ENCODE data around the gene CA6. TPM values are rescaled to one million over a fixed set of nuclear protein-coding genes. Genes with fewer than 3 reads are reported as not detected.
"Not testable (repeated sequence)": the region's sequence is repeated elsewhere in the genome, so short reads cannot be mapped to it uniquely, and the experiment has no call there.

CA6 gene
- total and polyA plus RNA-seq, 2 experiments from 2014 or later: not detected

DNA sequence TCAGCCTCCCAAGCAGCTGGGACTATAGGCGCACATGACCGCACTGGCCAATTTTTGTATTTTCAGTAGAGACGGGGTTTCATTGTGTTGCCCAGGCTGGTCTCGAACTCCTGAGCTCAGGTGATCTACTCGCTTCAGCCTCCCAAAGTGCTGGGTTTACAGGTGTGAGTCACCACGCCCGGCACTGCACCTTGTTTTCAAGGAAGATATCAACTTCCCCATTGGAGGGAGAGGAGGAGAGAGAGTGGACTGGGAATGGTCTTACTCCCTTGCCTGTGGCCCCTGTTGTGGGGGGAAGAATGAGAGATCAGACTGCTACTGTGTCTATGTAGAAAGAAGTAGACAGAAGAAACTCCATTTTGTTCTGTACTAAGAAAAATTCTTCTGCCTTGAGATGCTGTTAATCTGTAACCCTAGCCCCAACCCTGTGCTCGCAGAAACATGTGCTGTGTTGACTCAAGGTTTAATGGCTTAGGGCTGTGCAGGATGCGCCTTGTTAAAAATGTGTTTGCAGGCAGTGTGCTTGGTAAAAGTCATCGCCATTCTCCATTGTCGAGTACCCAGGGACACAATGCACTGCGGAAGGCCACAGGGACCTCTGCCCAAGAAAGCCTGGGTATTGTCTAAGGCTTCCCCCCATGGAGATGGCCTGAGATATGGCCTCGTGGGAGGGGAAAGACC, 56.0 kb downstream of the CA6 start:
- H3K79me2 ChIP-seq; H3K9me3 ChIP-seq (ENCODE audit: low read depth); H3K4me3 ChIP-seq; H4K20me1 ChIP-seq (ENCODE audit: insufficient read depth, poor library complexity, severe bottlenecking); H3K9me2 ChIP-seq (replicated peaks; ENCODE audit: insufficient read depth); H3K27me3 ChIP-seq; H3K36me3 ChIP-seq (replicated peaks; ENCODE audit: insufficient read depth, low read depth): not testable (repeated sequence)
- H2AFZ ChIP-seq: peak overlapping the region; percentile 19
- 59% methylated on average over 13 of the region's 13 CpGs for WGBS (ENCODE audit: low lambda C conversion rate, missing lambda C conversion rate)
- H3K4me1 ChIP-seq (ENCODE audit: insufficient read depth): peaks cover 21% of the 10 kb centered on the region
- H3K27ac ChIP-seq: peak overlapping the region; percentile 94
- DNase-seq (ENCODE audit: low spot score): peak; percentile 38
- peak overlapping the region; percentile 59 for H3K4me2 ChIP-seq

DNA sequence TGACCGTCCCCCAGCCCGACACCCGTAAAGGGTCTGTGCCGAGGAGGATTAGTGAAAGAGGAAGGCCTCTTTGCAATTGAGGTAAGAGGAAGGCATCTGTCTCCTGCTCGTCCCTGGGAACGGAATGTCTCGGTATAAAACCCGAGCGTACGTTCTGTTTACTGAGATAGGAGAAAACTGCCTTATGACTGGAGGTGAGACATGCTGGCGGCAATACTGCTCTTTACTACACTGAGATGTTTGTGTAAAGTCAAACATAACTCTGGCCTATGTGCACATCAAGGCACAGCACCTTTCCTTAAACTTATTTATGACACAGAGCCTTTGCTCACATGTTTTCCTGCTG, 56.5 kb downstream of the CA6 start:
- not testable (repeated sequence) for H3K79me2 ChIP-seq; H3K9me2 ChIP-seq (replicated peaks; ENCODE audit: insufficient read depth); H3K4me3 ChIP-seq; H3K27me3 ChIP-seq; H4K20me1 ChIP-seq (ENCODE audit: insufficient read depth, poor library complexity, severe bottlenecking); H3K9me3 ChIP-seq (ENCODE audit: low read depth); H3K36me3 ChIP-seq (replicated peaks; ENCODE audit: insufficient read depth, low read depth)
- peaks cover 21% of the 10 kb centered on the region for H3K4me1 ChIP-seq (ENCODE audit: insufficient read depth)
- peak overlapping the region; percentile 59 for H3K4me2 ChIP-seq
- peak overlapping the region; percentile 94 for H3K27ac ChIP-seq
- 25% methylated on average over 11 of the region's 11 CpGs for WGBS (ENCODE audit: low lambda C conversion rate, missing lambda C conversion rate)
- peak; percentile 54 for DNase-seq (ENCODE audit: low spot score)
- H2AFZ ChIP-seq: peak overlapping the region; percentile 19

DNA sequence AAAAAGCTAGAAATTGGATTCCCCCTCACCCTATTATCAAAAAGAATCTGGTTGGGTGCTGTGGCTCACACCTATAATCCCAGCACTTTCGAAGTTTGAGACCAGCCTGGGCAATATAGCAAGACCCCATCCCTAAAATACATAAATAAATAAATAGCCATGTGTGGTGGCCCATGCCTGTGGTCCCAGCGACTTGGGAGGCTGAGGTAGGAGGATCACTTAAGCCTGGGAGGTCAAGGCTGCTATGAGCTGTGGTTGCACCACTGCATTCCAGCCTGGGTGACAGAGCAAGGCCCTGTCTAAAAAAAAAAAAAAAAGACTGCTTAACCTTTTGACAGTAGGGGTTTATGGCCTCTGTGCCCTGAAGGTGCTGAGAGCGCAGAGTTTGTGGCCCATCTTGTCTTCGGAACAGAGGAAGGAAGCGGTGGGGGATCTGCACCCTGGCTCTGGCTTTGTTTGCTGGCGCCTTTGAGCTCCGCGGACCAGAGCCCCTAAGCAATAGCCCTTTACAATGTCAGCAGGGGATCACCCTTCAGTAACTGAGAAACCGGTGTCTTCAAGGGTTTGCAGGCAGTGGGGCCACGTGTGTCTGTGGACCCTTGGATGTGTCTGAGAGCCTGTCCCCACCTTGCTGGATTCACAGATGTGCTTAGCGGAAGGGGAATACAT, 58.5 kb downstream of the CA6 start:
- no peak overlapping the region for H2AFZ ChIP-seq
- no peaks in the 10 kb centered on the region for H3K36me3 ChIP-seq (replicated peaks; ENCODE audit: insufficient read depth, low read depth)
- no peak for DNase-seq (ENCODE audit: low spot score)
- no peak overlapping the region for H3K4me2 ChIP-seq
- WGBS (ENCODE audit: low lambda C conversion rate, missing lambda C conversion rate): 81% methylated on average over 11 of the region's 11 CpGs
- no peaks in the 10 kb centered on the region for H3K27me3 ChIP-seq
- no peaks in the 10 kb centered on the region for H3K9me3 ChIP-seq (ENCODE audit: low read depth)
- H3K4me1 ChIP-seq (ENCODE audit: insufficient read depth): peaks cover 21% of the 10 kb centered on the region
- no peak overlapping the region for H3K4me3 ChIP-seq
- H4K20me1 ChIP-seq (ENCODE audit: insufficient read depth, poor library complexity, severe bottlenecking): no peaks in the 10 kb centered on the region
- H3K27ac ChIP-seq: peak overlapping the region; percentile 94
- TF ChIP-seq, protein P1, sequence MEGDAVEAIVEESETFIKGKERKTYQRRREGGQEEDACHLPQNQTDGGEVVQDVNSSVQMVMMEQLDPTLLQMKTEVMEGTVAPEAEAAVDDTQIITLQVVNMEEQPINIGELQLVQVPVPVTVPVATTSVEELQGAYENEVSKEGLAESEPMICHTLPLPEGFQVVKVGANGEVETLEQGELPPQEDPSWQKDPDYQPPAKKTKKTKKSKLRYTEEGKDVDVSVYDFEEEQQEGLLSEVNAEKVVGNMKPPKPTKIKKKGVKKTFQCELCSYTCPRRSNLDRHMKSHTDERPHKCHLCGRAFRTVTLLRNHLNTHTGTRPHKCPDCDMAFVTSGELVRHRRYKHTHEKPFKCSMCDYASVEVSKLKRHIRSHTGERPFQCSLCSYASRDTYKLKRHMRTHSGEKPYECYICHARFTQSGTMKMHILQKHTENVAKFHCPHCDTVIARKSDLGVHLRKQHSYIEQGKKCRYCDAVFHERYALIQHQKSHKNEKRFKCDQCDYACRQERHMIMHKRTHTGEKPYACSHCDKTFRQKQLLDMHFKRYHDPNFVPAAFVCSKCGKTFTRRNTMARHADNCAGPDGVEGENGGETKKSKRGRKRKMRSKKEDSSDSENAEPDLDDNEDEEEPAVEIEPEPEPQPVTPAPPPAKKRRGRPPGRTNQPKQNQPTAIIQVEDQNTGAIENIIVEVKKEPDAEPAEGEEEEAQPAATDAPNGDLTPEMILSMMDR (IDR thresholded peaks at IDR 0.05; ENCODE audit: poor library complexity): no peak
- TF ChIP-seq EZH2 (IDR thresholded peaks at IDR 0.05; ENCODE audit: borderline replicate concordance) (no peak), EZH2phosphoT487 (IDR thresholded peaks at IDR 0.05; ENCODE audit: low read depth, severe bottlenecking, unreplicated experiment) (no peak)
- H3K9me2 ChIP-seq (replicated peaks; ENCODE audit: insufficient read depth): no peaks in the 10 kb centered on the region
- no peaks in the 10 kb centered on the region for H3K79me2 ChIP-seq

DNA sequence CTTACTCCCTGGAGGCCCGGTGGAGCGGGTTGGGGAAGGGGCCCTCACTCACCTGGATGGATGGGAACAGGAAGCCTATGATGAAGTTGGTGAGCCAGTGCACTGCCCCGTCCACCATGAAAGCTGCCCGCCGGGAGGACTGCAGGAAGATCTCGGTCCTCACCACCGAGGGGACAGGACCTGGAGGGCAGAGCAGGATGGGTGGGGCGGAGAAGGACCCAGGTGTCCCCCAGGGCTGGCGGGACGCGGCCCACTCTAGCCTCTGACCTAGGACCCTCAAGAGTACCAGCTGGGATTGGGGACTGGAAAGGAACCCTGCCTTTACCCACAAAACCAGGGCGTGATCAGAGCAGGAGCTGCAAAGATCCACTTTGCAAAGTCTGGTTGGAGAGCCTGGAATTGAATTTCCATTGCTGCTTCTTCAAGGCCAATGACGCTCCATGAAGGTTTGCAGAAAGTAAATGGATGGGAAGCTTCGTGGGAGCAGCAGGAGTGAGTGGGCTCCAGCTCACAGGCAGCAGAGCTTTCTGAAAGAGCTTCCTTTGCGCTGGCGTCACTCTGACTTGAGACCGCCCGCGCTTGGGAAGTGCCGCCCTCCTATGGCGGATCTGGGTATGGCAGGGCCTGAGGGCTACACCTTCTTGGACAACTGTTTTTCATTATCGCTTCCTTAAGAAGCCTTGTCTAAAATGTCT, 59.2 kb downstream of the CA6 start:
- TF ChIP-seq EZH2 (IDR thresholded peaks at IDR 0.05; ENCODE audit: borderline replicate concordance): no peak
- TF ChIP-seq, protein P1 (IDR thresholded peaks at IDR 0.05; ENCODE audit: poor library complexity): peak; percentile 84
- no peak for TF ChIP-seq EZH2phosphoT487 (IDR thresholded peaks at IDR 0.05; ENCODE audit: low read depth, severe bottlenecking, unreplicated experiment)
- no peaks in the 10 kb centered on the region for H3K9me3 ChIP-seq (ENCODE audit: low read depth)
- WGBS (ENCODE audit: low lambda C conversion rate, missing lambda C conversion rate): 62% methylated on average over 22 of the region's 22 CpGs
- H3K4me3 ChIP-seq: no peak overlapping the region
- no peaks in the 10 kb centered on the region for H4K20me1 ChIP-seq (ENCODE audit: insufficient read depth, poor library complexity, severe bottlenecking)
- H3K4me1 ChIP-seq (ENCODE audit: insufficient read depth): peaks cover 21% of the 10 kb centered on the region
- no peak overlapping the region for H3K4me2 ChIP-seq
- DNase-seq (ENCODE audit: low spot score): peak; percentile 90
- H3K27me3 ChIP-seq: no peaks in the 10 kb centered on the region
- H3K27ac ChIP-seq: no peak overlapping the region
- no peaks in the 10 kb centered on the region for H3K9me2 ChIP-seq (replicated peaks; ENCODE audit: insufficient read depth)
- no peaks in the 10 kb centered on the region for H3K79me2 ChIP-seq
- no peak overlapping the region for H2AFZ ChIP-seq
- H3K36me3 ChIP-seq (replicated peaks; ENCODE audit: insufficient read depth, low read depth): no peaks in the 10 kb centered on the region
